HG03558 (cell line): Measurements from ENCODE around the gene NOX4.

ENCODE experiments used
- ATAC-seq: cut with Tn5 transposase; IDR thresholded peaks from one replicate; pipeline ENCODE4 v1.9.1; 2021; ENCODE audit warnings: moderate number of reproducible peaks; ENCODE audit not compliant: unreplicated experiment; ENCODE audit errors: extremely low read depth

NOX4 gene

DNA sequence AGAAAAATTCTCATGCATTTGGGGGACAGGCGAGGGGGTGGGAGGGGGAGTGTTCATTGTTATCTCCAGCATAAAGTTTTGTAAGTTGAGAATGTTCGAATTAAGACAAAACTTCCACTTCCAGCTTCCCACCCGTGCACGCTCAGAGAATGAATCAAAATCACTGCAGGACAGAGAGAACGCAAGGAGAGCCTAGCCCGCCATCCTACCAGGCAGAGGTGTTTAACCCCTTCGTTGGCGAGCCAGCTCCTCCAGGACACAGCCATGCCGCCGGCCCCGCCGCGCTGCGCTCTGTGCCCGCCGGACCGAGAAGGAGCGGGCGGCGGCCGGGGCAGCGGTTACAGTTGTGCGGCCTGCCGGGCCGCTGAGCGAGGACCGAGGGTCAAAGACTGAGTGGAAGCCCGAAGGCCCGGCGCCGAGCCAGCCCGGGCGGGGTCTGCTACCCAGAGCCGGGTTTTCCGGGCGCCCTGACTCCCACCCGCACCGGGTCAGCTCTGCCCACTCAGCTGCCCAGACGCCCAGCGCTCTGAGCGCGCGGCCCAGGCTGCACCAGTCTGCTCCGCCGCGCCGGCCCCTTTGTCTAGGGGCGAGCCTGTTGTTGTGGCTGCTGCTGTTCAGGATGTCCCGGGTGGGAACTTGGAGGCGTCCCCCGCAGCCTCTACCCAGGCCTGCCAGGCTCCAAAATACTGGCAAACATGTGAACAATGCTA lies at the start of gene NOX4:
TSS of gene NOX4 (minus strand) at position 395 of the 710 bp plus-strand sequence. CDS start at position 266, 129 bp downstream.
- no peak for ATAC-seq

DNA sequence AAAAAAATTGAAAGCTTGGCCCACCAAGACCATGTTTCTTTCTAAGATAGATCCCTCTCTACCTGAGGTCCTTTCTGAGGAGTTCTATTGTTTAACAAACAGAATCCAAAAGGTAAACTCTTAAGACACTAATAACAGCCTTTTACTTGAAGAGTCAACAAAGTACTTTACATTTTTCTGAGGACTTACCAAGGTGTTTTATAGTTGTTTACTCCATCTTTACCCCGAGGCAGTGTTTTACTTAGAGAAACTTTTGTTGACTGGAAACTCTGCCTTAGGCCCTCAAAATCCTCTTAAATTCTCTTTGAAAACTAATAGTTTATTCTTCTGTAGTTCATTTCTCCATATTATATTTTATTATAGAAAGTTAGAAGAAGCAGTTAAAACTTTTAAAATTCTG lies 49.7 kb upstream of the NOX4 start:
- no peak for ATAC-seq

DNA sequence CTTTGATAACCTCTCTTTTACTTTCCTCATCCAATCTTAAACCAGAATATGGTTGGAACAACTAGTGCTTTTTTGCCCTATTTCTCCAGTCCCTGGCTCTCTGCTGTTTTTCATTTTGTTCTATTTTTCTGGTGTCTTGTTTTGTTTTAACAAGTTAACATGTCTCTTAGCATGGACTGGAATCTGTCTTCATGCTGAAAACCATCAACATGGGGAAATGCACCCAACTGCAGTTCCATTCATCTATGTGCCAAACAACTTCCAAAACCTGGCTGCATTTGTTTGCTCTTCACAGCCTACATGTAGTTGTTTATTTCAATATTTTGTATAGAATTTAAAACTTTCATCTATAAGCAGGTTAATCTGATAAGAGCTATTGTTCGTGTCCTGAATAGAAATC lies 46.8 kb upstream of the NOX4 start:
- ATAC-seq: no peak

DNA sequence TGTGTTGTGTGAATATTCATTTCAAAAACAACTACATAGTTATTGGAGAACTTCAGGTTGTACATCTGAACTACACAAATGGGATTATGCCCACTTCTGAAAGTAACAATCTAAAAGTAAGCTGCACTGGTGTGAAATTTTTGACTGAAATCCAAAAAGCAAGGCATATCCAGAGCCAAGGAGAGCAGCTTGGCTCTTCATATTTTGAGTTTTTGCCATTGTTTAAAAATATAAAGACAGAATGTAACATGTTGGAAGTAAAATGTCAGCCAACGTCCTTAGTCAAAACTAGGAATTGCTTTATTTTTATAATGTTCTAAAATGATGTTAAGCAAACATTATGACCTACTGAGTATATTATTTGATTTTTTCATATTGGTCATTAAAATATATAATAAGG lies 45.8 kb upstream of the NOX4 start:
- ATAC-seq: no peak

DNA sequence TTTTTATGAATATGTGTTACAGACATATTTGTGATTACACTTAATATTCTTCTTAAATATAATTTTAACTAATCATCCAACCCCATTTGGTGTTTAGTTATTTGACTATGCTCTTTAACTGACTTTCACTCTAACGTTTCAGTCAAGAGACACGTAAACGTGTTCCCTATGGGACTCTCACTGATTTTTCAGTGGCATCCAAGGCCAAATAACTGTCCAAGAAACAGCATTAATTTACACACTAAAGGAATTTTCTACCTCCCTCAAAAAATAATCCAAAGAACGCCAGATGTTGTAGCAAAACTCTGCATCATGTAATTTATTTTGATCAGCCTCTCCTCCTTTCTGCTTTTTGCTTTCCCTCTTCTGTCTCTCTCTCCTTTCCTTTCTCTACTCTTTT lies 44.0 kb upstream of the NOX4 start:
- ATAC-seq: no peak

DNA sequence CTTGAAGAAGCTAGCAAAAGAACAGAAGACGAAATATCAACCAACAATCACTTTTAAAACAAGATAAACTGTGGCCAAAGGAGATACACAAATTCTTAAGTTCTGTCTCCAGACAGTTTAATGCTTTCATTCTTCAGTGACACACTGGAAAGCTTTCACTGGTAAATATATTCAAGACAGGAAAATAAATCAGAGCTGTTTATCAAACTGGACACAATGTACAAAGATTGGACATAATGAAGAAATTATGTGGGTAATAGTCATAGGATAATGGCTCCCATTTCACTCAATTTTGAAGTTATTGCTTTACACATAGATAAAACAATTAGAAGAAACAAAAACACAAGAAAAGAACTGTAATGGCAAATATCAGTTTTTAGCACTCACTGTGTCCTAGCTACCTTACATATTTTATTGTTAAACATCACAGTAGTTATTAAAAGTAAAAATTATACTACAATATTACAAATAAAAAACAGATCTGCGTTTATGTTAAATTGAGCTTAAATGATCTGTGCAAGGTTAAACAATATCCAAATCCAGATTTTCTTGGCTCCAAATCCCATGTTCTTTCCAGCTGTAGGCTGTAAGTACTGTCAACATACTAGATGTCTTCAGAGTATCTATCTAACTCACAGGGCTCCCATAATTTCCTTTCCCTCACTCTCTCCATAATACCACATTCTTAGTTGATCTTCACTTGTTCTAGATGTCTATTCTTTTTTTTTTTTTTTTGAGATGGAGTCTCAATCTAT lies 38.6 kb upstream of the NOX4 start:
- ATAC-seq: no peak

DNA sequence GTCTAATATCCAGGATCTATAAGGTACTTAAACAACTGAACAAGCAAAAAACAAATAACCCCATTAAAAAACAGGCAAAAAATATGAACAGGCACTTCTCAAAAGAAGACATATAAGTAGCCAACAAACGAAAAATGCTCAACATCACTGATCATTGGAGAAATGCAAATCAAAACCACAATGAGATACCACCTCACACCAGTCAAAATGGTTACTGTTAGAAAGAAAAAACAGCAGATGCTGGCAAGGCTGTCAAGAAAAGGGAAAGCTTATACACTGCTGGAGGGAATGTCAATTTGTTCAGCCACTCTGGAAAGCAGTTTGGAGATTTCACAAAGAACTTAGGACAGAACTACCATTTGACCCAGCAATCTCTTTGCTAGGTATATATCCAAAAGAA lies 30.6 kb upstream of the NOX4 start:
- ATAC-seq: no peak

DNA sequence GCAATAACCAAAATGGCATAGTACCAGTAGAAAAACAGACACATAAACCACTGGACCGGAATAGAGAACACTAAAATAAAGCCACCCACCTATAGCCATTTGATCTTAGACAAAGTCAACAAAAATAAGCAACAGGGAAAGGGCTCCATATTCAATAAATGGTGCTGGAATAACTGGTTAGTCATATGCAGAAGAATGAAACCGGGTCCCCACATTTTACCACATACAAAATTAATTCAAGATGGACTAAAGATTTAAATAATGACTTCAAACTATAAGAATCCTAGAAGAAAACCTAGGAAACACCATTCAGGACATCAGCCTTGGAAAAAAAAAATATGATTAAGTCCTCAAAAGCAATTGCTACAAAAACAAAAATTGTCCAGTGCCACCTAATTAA lies 30.1 kb upstream of the NOX4 start:
- no peak for ATAC-seq

DNA sequence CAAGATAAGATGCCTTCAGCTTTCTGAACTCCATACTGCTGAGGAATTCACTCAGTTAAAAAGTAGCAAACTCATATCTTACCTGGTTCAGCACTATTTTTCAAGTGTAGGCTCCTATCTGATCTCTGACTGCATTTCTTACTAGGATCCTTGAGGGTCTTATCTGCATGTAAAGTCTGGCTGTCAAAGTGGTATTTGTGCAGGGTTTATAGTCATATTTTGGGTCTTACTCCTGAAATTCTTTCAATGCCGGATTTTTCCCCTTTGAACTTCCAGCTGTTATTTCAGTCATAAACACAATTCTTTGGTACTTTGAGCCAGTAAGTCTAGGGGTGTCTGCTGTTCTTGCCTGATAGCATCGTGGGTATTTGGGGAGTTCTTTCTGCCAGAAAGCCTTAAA lies 25.3 kb upstream of the NOX4 start:
- ATAC-seq: no peak

DNA sequence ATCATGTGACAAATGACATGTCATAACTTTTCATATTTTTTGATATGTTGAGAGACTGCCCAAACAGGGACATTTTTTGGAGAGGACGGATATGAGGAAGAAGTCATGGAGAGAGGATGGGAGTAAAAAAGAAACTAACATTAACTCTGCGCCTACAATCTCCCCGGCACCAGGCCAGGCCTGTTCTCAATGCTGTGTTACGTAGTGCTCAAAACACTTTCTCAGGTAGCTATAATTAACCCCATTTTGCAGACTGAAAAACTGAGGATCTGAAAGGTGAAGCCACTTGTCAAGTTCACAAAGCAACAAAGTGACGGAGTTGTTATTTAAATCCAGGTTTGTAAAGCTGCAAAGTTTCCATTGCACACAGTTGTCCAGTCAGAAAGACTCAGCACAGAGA lies 17.4 kb upstream of the NOX4 start:
- no peak for ATAC-seq

DNA sequence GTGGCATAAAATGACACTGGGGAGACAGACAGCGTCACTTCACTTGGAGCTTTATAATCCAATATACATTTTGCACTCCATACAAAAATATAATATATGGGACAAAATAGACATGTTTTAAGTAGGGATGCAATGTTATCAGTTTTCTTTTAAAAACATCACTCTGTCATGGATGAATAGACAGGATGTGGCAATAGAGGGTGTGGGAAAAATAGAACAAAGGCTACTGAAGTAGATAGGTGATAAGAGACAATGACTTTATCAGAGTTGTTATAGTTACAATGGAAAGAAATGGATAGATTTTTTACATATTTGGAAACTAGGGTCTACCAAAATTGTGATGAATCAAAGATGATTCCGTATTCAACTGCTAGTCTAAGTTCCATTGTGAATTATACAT lies 13.1 kb upstream of the NOX4 start:
- ATAC-seq: no peak

DNA sequence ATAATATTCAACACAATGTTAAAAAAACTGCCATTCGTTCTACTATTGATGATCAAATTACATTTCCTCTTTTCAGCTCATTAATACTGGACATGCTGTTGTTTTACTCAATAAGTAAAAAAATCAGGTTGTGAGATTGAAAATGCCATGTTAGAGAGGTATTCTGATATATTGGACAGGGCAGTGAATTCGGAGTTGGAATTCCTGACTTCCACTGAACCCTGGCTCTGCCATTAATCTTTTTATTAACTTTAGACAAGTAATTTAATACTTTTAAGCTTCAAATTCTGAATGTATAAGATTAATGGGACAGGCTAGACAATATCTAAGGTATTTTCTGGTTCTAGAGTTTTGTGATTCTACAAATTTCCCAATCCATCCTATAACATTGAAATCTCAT lies 12.2 kb upstream of the NOX4 start:
- ATAC-seq: no peak

DNA sequence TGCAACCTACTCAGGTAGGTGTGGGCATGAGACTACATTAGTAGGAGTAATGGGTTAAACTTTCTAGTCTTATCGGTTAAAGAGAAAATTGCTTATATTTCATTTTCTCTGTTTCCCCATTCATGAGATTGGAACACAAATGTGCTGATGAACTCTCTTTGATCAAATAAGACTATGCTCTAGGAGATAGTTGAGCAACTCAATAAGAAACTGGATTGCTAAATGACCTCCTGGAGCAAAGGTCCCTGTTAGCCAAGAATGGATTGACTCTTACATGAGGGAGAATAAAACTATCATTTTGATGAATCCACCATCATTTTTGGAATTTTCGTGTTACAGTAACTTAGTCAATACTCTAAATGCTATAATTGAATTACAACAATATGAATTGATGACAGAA lies 11.1 kb upstream of the NOX4 start:
- ATAC-seq: no peak

DNA sequence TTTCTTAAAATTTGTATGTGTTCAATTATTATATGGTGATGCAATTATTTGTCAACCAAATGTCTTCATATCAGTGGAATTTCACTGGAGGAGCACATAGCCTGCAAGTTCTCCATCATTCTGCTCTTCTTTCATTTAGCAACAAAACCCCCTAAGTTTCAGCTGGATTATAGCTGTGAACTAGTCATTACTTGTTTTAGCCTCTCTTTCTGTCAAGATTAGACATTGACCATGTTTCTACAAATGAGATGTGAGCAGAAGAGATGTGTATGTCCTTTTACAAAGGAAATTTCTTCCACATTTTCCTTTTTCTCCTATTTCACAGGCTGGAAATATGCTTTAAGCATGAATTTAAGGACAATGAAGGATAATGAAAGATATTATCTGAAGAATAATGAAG lies 9.2 kb upstream of the NOX4 start:
- no peak for ATAC-seq

DNA sequence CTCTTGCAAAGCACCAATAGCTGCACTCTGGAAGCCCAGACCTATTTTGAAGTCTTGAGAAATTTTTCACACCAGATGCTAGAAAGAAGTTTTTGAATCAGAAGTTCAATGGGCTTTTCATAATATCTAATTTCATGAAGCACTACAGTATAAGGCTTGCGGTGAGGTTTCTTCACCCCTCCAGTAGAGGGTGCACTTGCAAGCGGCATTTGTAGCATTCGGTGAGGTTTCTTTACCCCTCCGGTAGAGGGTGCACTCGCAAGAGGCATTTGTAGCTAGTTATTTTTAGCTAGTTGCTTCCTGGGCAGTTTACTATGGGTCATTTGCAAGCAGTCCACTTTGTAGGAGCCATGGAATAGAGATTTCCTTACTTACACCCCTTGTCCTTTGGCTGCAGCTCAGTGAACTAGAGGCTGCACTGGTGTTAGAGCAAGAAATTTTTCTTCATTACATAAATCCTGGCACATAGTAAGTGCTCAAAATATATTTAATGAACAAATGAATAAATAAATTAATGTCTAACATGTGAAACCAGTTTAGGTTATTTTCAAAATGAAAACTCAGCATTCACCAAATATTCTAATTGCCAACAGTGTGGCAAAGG lies 7.8 kb upstream of the NOX4 start:
- ATAC-seq: no peak

DNA sequence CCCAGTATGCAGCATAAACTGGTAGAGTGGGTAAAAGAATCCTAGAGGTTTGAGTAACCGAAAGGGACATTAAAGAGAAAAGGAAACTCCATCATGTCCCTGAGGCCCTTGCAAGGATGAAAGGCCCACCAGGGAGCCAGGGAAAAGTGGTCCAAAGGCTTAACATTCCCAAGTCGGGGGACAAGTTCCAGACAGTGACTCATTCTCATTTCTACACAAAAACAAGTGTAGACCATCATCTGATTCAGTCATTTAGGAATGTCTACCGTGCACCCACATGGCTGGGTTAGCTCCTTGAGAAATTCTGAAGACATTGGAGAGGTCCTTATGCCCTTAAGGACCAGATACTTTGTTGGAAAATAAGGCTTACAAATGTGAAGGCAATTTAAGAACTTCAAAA lies 4.8 kb upstream of the NOX4 start:
- no peak for ATAC-seq

DNA sequence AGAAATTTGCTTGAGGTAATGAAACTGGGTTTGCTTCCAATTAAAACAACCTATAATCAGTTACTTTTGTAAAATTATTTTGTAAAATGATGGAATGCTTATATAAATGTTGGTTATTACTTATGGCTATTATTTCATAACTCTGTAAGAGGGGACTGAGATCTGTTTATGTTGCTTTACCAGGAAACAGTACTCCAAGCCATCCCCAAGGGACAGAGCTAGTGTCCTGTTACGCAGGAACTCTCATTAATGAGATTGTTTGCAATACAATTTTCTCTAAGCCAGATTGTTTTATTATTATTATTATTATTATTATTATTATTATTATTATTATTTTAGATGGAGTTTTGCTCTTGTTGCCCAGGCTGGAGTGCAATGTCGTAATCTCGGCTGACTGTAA lies 2.3 kb upstream of the NOX4 start:
- ATAC-seq: no peak

DNA sequence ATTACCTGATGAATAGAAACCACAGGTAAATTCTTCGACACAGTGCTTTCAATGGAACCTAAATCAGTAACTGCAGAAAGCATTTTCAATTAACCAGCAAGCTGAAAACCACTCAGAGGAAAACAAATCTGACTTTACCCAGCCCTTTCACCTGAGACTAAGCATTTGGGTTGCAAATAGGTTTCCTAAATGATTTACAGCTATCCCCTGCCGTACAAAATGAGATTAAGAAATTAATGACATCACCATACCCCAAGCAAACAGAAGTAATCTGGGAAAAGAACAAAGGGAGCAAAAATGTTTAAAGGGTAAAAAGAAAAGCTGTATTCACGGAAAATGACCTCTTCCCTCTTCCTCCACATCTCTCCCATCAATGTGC lies 584 bp downstream of the NOX4 start:
- ATAC-seq: no peak

DNA sequence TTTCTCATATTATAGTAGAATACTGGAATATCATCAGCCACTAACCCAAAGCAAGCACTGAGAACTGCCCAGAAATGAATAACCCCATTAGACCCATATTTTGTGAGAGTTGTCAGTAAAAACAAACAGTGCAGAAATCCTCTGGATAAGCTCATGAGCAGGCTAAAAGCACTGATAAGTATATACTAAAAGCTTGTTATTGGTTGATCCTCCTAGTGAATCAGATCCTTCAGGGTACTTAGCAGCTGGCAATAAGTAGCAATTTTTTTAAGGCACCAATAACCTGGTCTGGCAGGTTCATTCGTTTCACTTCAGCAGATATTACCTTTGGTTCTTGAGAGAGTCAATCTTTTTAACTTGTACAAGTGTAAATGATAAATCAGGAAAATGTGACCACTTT lies 1.2 kb downstream of the NOX4 start:
- no peak for ATAC-seq

DNA sequence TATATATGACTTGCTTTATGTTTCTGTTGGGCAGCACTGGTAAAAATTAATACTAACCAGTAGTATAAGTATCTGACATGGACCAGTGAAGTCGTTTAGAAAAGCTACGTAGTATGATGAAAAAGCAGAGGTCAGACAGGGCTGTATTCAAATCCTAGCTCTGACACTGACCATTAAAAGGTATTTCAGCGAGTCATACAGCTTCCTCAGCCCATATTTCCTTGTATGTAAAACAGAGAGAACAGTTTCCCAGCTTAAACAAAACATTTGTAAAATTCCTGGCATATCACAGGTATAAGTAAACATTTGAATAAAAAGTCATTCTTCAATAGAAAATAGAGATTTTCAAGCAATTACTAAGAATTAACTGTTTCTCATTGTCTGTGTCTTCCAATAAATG lies 4.2 kb downstream of the NOX4 start:
- no peak for ATAC-seq

DNA sequence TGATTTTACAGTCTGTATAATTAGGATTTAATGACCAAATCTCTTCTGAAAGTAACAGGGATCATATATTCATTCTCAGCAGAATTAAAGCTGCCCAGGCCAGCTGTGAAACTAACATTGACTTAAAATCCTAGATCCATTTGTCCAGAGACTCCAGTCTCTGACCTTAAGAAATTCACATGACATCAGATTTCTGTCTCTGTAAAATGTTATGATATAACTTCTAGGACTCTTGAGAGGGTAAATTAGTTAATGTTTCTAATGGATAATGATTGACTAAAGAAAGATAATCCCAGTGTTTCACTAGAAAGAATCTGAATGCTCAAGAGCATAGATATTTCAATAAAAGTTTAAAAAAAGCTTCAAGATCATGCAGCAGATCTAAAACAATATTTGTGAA lies 6.3 kb downstream of the NOX4 start:
- ATAC-seq: no peak

DNA sequence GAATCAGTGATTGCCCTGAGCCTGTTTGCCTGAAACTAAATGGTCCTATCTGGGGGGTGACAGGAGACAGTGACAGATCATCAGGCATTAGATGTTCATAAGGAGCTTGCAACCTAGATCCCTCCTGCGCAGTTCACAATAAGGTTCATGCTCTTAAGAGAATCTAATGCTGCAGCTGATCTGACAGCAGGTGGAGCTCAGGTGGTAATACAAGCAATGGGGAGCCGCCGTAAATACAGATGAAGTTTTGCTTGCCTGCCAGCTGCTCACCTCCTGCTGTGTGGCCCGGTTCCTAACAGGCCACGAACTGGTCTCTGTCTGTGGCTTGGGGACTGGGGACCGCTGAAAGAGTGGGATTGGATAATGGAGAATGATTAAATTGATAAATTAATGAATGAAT lies 14.0 kb downstream of the NOX4 start:
- ATAC-seq: no peak
